T1000 (cell line): ENCODE measurements around the gene KIAA0586.
"Not testable (repeated sequence)": the region's sequence is repeated elsewhere in the genome, so short reads cannot be mapped to it uniquely, and the experiment has no call there.

Source experiments
- DNase-seq: peaks from one replicate; lab custom pipeline; 2025; ENCODE audit warnings: mixed read lengths; lab: John Stamatoyannopoulos, UW

The KIAA0586 gene

GRCh38 chr14:58464652-58465051 lies 37.1 kb downstream of the KIAA0586 start:
- no peak for DNase-seq

GRCh38 chr14:58465421-58465820 lies 37.9 kb downstream of the KIAA0586 start:
- no peak for DNase-seq

GRCh38 chr14:58466459-58466858 lies 38.9 kb downstream of the KIAA0586 start:
- DNase-seq = no peak

GRCh38 chr14:58467575-58467974 lies 40.1 kb downstream of the KIAA0586 start:
- DNase-seq = no peak

GRCh38 chr14:58469309-58469708 lies 41.8 kb downstream of the KIAA0586 start:
- no peak for DNase-seq

GRCh38 chr14:58476320-58476719 lies 48.8 kb downstream of the KIAA0586 start:
- DNase-seq = no peak

- no peak for DNase-seq
Observed at GRCh38 chr14:58477653-58478052, 50.1 kb downstream of the KIAA0586 start.

GRCh38 chr14:58478329-58478728 lies 50.8 kb downstream of the KIAA0586 start:
- not testable (repeated sequence) for DNase-seq

GRCh38 chr14:58479975-58480374 lies 52.5 kb downstream of the KIAA0586 start:
- no peak for DNase-seq

GRCh38 chr14:58484176-58484575 lies 56.7 kb downstream of the KIAA0586 start:
- DNase-seq = no peak

- no peak for DNase-seq
Observed at GRCh38 chr14:58488550-58488949, 61.0 kb downstream of the KIAA0586 start.

GRCh38 chr14:58491593-58491992 lies 64.1 kb downstream of the KIAA0586 start:
- DNase-seq = no peak

GRCh38 chr14:58492044-58492443 lies 64.5 kb downstream of the KIAA0586 start:
- DNase-seq = no peak

- no peak for DNase-seq
Observed at GRCh38 chr14:58501214-58501816, 73.8 kb downstream of the KIAA0586 start.

- no peak for DNase-seq
Observed at GRCh38 chr14:58513272-58513671, 85.8 kb downstream of the KIAA0586 start.

GRCh38 chr14:58517592-58517991 lies 90.1 kb downstream of the KIAA0586 start:
- no peak for DNase-seq

GRCh38 chr14:58525691-58526090 lies 98.2 kb downstream of the KIAA0586 start:
- not testable (repeated sequence) for DNase-seq

GRCh38 chr14:58533446-58533845 lies 105.9 kb downstream of the KIAA0586 start:
- DNase-seq = no peak

- DNase-seq = no peak
Observed at GRCh38 chr14:58535044-58535443, 107.5 kb downstream of the KIAA0586 start.

GRCh38 chr14:58537004-58537403 lies 109.5 kb downstream of the KIAA0586 start:
- no peak for DNase-seq

- no peak for DNase-seq
Observed at GRCh38 chr14:58540749-58541632, 113.5 kb downstream of the KIAA0586 start.

GRCh38 chr14:58541633-58542022 lies 114.1 kb downstream of the KIAA0586 start:
- DNase-seq = no peak

- no peak for DNase-seq
Observed at GRCh38 chr14:58543253-58543652, 115.7 kb downstream of the KIAA0586 start.
